OCI-LY7 (cell line): ENCODE results near the gene HMCN1.
"Not testable (repeated sequence)": the region's sequence is repeated elsewhere in the genome, so short reads cannot be mapped to it uniquely, and the experiment has no call there.

Experiments used
- EZH2phosphoT487 ChIP-seq: fragments of 200-600 bp; sonication (generic); IDR thresholded peaks from 2 replicates; pipeline ENCODE4 v1.6.1; 2018; ENCODE audit warnings: low read depth, borderline replicate concordance, mild to moderate bottlenecking, mixed run types, antibody characterized with exemption, low read length, moderate library complexity, mixed read lengths
- TF ChIP-seq, protein P1 (sequence below): fragments of 200-600 bp; sonication (generic); conservative IDR thresholded peaks from 2 replicates; pipeline ENCODE4 v1.5.1; 2014; ENCODE audit warnings: mild to moderate bottlenecking, antibody characterized with exemption, low read length, moderate library complexity, mixed read lengths

GRCh38 chr1:186162895-186163294 is 428.7 kb downstream of the HMCN1 start:
- TF ChIP-seq, protein P1, sequence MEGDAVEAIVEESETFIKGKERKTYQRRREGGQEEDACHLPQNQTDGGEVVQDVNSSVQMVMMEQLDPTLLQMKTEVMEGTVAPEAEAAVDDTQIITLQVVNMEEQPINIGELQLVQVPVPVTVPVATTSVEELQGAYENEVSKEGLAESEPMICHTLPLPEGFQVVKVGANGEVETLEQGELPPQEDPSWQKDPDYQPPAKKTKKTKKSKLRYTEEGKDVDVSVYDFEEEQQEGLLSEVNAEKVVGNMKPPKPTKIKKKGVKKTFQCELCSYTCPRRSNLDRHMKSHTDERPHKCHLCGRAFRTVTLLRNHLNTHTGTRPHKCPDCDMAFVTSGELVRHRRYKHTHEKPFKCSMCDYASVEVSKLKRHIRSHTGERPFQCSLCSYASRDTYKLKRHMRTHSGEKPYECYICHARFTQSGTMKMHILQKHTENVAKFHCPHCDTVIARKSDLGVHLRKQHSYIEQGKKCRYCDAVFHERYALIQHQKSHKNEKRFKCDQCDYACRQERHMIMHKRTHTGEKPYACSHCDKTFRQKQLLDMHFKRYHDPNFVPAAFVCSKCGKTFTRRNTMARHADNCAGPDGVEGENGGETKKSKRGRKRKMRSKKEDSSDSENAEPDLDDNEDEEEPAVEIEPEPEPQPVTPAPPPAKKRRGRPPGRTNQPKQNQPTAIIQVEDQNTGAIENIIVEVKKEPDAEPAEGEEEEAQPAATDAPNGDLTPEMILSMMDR, result not testable (repeated sequence)
- not testable (repeated sequence) for TF ChIP-seq EZH2phosphoT487
